SK-N-SH (cell line): Measurements from ENCODE around the gene SLC1A7. TPM values are rescaled to one million over a fixed set of nuclear protein-coding genes. Genes with fewer than 3 reads are reported as not detected.

Source experiments
- CTCF ChIA-PET: fragments of 300-600, 350-600 bp; formaldehyde crosslinking; extraction: SDS; loops from one replicate; lab custom pipeline; 2021; lab: Yijun Ruan, JAX
- POLR2A ChIA-PET: fragments of 350-600 bp; sonication (Branson Sonifier 250); formaldehyde crosslinking; extraction: SDS; loops from one replicate; lab custom pipeline; 2020; ENCODE audit warnings: antibody characterized with exemption, inconsistent platforms; lab: Yijun Ruan, JAX
- DNase-seq: peaks from one replicate; pipeline ENCODE4 v3.0.0; 2012
- H2AFZ ChIP-seq: fragments of 200-600 bp; sonication (generic); 2 replicates; pipeline ENCODE4 v1.8.1; 2016; ENCODE audit warnings: antibody characterized with exemption, mild to moderate bottlenecking, low read depth
- H3F3A ChIP-seq: fragments of 200-600 bp; sonication (generic); replicated peaks from 2 replicates; pipeline ENCODE3; 2016; ENCODE audit warnings: antibody characterized with exemption, mild to moderate bottlenecking; ENCODE audit not compliant: insufficient read depth
- H3K27ac ChIP-seq, 2 experiments: fragments of 200-500 bp in 1 of 2; fragments of 200-600 bp in 1 of 2; sonication (Bioruptor generic) in 1 of 2; sonication (generic), shearing (Covaris generic) in 1 of 2; 2 replicates each; pipeline versions ENCODE4 v1.5.1 to v1.6.1; 2014 to 2016; ENCODE audit warnings: low read depth in 2 of 2, inconsistent platforms in 1 of 2, low read length in 1 of 2, mild to moderate bottlenecking in 1 of 2, mixed read lengths in 1 of 2
- H3K27me3 ChIP-seq: fragments of 200-600 bp; sonication (generic), shearing (Covaris generic); 2 replicates; pipeline ENCODE4 v1.6.1; 2016; ENCODE audit warnings: mixed run types; ENCODE audit not compliant: insufficient read depth
- H3K36me3 ChIP-seq, 2 experiments: fragments of 200-500 bp in 1 of 2; fragments of 200-600 bp in 1 of 2; sonication (Bioruptor generic) in 1 of 2; sonication (generic) in 1 of 2; replicated peaks in 1 of 2; 2 replicates each; pipeline versions ENCODE3 to v1.5.1; 2014 to 2016; ENCODE audit warnings: low read length in 1 of 2, mild to moderate bottlenecking in 1 of 2; ENCODE audit not compliant: insufficient read depth in 2 of 2, control insufficient read depth in 1 of 2
- H3K4me1 ChIP-seq, 2 experiments: fragments of 200-500 bp in 1 of 2; fragments of 200-600 bp in 1 of 2; sonication (Bioruptor generic) in 1 of 2; sonication (generic), shearing (Covaris generic) in 1 of 2; 2 replicates each; pipeline versions ENCODE4 v1.5.1 to v1.6.1; 2014 to 2016; ENCODE audit warnings: low read depth in 1 of 2, low read length in 1 of 2, mixed run types in 1 of 2; ENCODE audit not compliant: insufficient read depth in 2 of 2, control insufficient read depth in 1 of 2
- H3K4me2 ChIP-seq: fragments of 200-600 bp; sonication (generic), shearing (Covaris generic); 2 replicates; pipeline ENCODE4 v1.6.1; 2017; ENCODE audit warnings: mixed run types
- H3K4me3 ChIP-seq, 2 experiments: fragments of 200-500 bp in 1 of 2; fragments of 200-600 bp in 1 of 2; sonication (Bioruptor generic) in 1 of 2; sonication (generic), shearing (Covaris generic) in 1 of 2; 2 replicates each; pipeline versions ENCODE4 v1.5.1 to v1.8.1; 2014 to 2016; ENCODE audit warnings: low read depth in 2 of 2, inconsistent platforms in 1 of 2, low read length in 1 of 2, mild to moderate bottlenecking in 1 of 2, mixed read lengths in 1 of 2, moderate library complexity in 1 of 2
- H3K79me2 ChIP-seq: fragments of 200-600 bp; sonication (generic); 2 replicates; pipeline ENCODE4 v1.8.1; 2017; ENCODE audit warnings: mild to moderate bottlenecking; ENCODE audit not compliant: insufficient read depth
- H3K9ac ChIP-seq: fragments of 200-600 bp; sonication (generic); 2 replicates; pipeline ENCODE4 v1.6.1; 2017; ENCODE audit warnings: mixed run types
- H3K9me2 ChIP-seq: fragments of 200-600 bp; sonication (generic); 2 replicates; pipeline ENCODE4 v1.6.1; 2017; ENCODE audit warnings: mixed run types
- H3K9me3 ChIP-seq: fragments of 200-600 bp; sonication (generic); 2 replicates; pipeline ENCODE4 v1.6.1; 2017; ENCODE audit warnings: mixed run types, mild to moderate bottlenecking, moderate library complexity
- H4K20me1 ChIP-seq: fragments of 200-600 bp; sonication (generic); 2 replicates; pipeline ENCODE4 v1.6.1; 2017; ENCODE audit warnings: mild to moderate bottlenecking, mixed run types; ENCODE audit not compliant: insufficient read depth
- ELF1 ChIP-seq: IDR thresholded peaks from 2 replicates; pipeline ENCODE4 v1.4.0; 2012
- EZH2phosphoT487 ChIP-seq: fragments of 200-600 bp; sonication (generic); IDR thresholded peaks from 2 replicates; pipeline ENCODE4 v1.6.1; 2017; ENCODE audit warnings: low read depth, mixed run types, mild to moderate bottlenecking, antibody characterized with exemption, moderate library complexity, borderline replicate concordance
- FOXJ3 ChIP-seq: sonication (generic); formaldehyde crosslinking; IDR thresholded peaks from 2 replicates; pipeline ENCODE4 v1.5.1; 2020; ENCODE audit warnings: mild to moderate bottlenecking, missing genetic modification reagents
- FOXM1 ChIP-seq: IDR thresholded peaks from 2 replicates; pipeline ENCODE4 v1.4.0; 2012; ENCODE audit warnings: low read depth, mild to moderate bottlenecking
- GATA2 ChIP-seq: sonication (generic); formaldehyde crosslinking; IDR thresholded peaks from 2 replicates; pipeline ENCODE4 v1.5.0; 2020; ENCODE audit warnings: mild to moderate bottlenecking, missing genetic modification reagents
- JUND ChIP-seq: IDR thresholded peaks from 2 replicates; pipeline ENCODE4 v1.4.0; 2012
- MEF2A ChIP-seq: IDR thresholded peaks from 2 replicates; pipeline ENCODE4 v1.4.0; 2012; ENCODE audit warnings: low read depth, borderline replicate concordance
- MXI1 ChIP-seq: IDR thresholded peaks from 2 replicates; pipeline ENCODE4 v1.6.1; 2012; ENCODE audit warnings: mild to moderate bottlenecking, low read depth, low read length, improper control_type of control experiment
- NFIC ChIP-seq: IDR thresholded peaks from 2 replicates; pipeline ENCODE4 v1.4.0; 2012; ENCODE audit warnings: borderline replicate concordance
- POLR2AphosphoS5 ChIP-seq: IDR thresholded peaks from 2 replicates; pipeline ENCODE4 v1.6.1; 2012; ENCODE audit warnings: low read depth, low read length
- RAD21 ChIP-seq: IDR thresholded peaks from 2 replicates; pipeline ENCODE4 v1.6.1; 2012; ENCODE audit warnings: mild to moderate bottlenecking, low read length
- RFX5 ChIP-seq: IDR thresholded peaks from 2 replicates; pipeline ENCODE4 v1.6.1; 2012; ENCODE audit warnings: mild to moderate bottlenecking, improper control_type of control experiment, low read length
- SIN3A ChIP-seq: IDR thresholded peaks from 2 replicates; pipeline ENCODE4 v1.6.1; 2012; ENCODE audit warnings: low read depth, mild to moderate bottlenecking, low read length, moderate library complexity, borderline replicate concordance
- SMC3 ChIP-seq: IDR thresholded peaks from 2 replicates; pipeline ENCODE4 v1.6.1; 2012; ENCODE audit warnings: low read depth, low read length, improper control_type of control experiment
- TAF1 ChIP-seq: IDR thresholded peaks from 2 replicates; pipeline ENCODE4 v1.6.1; 2012; ENCODE audit warnings: low read depth, mild to moderate bottlenecking, low read length, moderate library complexity, borderline replicate concordance
- TCF12 ChIP-seq: IDR thresholded peaks from 2 replicates; pipeline ENCODE4 v1.4.0; 2012
- TEAD4 ChIP-seq: IDR thresholded peaks from 2 replicates; pipeline ENCODE4 v1.4.0; 2012; ENCODE audit warnings: mild to moderate bottlenecking, borderline replicate concordance; ENCODE audit not compliant: insufficient read depth
- YY1 ChIP-seq: IDR thresholded peaks from 2 replicates; pipeline ENCODE4 v1.4.0; 2012; ENCODE audit warnings: low read depth, mild to moderate bottlenecking
- WGBS: methylation state at CpG from one replicate; pipeline ENCODE4 v1.1.6; 2017; ENCODE audit warnings: low lambda C conversion rate; 5-methylcytosine and 5-hydroxymethylcytosine counted together
- polyA plus RNA-seq, 3 experiments: library from polyadenylated mRNA; depleted of rRNA; stranded (reverse); fragments of >200 nt; gene quantifications; 2 replicates each; pipeline ENCODE4 v1.2.3, GENCODE V29; 2012
- TF ChIP-seq, protein P1 (sequence below): IDR thresholded peaks from 2 replicates; pipeline ENCODE4 v1.6.1; 2012; ENCODE audit warnings: mild to moderate bottlenecking, low read depth, low read length, moderate library complexity
- TF ChIP-seq, protein P2 (sequence below): fragments of 150-350 bp; IDR thresholded peaks from 2 replicates; pipeline ENCODE4 v1.6.1; 2016; ENCODE audit warnings: mild to moderate bottlenecking, low read depth, low read length
- TF ChIP-seq, protein P3 (sequence below): IDR thresholded peaks from 2 replicates; pipeline ENCODE4; 2012

SLC1A7 gene
- polyA plus RNA-seq, 1 of the 3 experiments (the other 2 are of a cell fraction) = not detected

DNA sequence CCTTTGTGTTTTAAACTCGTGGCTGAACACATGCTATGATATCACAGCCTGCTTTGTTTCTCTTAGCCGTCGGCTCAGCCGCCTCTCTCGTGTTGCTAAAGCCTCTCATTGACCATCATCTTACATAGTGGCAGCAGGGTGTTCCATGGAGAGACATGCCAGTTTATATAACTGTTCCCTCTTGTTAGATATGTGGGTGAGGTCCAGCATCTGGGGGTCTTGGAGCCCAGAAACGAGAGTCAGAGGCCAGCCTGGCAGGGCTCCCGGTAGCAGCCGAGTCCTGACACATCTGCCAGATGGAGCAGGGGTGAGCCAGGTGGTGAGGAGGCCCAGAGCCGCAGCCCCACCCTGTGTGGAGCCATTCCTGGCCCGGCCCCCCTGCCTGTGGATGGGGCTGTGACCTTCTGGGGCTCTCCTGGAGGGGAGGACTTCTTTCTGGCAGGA lies 68.5 kb downstream of the SLC1A7 start:
- no peaks in the 10 kb centered on the region for H3K27me3 ChIP-seq
- H3K9ac ChIP-seq = no peak overlapping the region
- H3K4me2 ChIP-seq = no peak overlapping the region
- no peak overlapping the region for H3K4me3 ChIP-seq
- ChIA-PET POLR2A (no interaction called here), CTCF (no interaction called here)
- no peaks in the 10 kb centered on the region for H3K79me2 ChIP-seq
- DNase-seq = peak; percentile 28
- H3K36me3 ChIP-seq = no peaks in the 10 kb centered on the region
- no peak overlapping the region for H3K27ac ChIP-seq
- H3F3A ChIP-seq = no peaks in the 10 kb centered on the region
- WGBS = 75% methylated on average over 8 of the region's 10 CpGs
- no peaks in the 10 kb centered on the region for H3K4me1 ChIP-seq
- no peaks in the 10 kb centered on the region for H3K9me3 ChIP-seq
- H3K9me2 ChIP-seq = no peaks in the 10 kb centered on the region
- TF ChIP-seq, protein P1, sequence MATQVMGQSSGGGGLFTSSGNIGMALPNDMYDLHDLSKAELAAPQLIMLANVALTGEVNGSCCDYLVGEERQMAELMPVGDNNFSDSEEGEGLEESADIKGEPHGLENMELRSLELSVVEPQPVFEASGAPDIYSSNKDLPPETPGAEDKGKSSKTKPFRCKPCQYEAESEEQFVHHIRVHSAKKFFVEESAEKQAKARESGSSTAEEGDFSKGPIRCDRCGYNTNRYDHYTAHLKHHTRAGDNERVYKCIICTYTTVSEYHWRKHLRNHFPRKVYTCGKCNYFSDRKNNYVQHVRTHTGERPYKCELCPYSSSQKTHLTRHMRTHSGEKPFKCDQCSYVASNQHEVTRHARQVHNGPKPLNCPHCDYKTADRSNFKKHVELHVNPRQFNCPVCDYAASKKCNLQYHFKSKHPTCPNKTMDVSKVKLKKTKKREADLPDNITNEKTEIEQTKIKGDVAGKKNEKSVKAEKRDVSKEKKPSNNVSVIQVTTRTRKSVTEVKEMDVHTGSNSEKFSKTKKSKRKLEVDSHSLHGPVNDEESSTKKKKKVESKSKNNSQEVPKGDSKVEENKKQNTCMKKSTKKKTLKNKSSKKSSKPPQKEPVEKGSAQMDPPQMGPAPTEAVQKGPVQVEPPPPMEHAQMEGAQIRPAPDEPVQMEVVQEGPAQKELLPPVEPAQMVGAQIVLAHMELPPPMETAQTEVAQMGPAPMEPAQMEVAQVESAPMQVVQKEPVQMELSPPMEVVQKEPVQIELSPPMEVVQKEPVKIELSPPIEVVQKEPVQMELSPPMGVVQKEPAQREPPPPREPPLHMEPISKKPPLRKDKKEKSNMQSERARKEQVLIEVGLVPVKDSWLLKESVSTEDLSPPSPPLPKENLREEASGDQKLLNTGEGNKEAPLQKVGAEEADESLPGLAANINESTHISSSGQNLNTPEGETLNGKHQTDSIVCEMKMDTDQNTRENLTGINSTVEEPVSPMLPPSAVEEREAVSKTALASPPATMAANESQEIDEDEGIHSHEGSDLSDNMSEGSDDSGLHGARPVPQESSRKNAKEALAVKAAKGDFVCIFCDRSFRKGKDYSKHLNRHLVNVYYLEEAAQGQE = no peak
- TF ChIP-seq FOXJ3 (CRISPR knock-in tag) (no peak), RAD21 (no peak), TCF12 (no peak), SIN3A (no peak), GATA2 (CRISPR knock-in tag) (no peak), TEAD4 (no peak), MEF2A (no peak)
- H2AFZ ChIP-seq = no peak overlapping the region
- H4K20me1 ChIP-seq = no peaks in the 10 kb centered on the region

DNA sequence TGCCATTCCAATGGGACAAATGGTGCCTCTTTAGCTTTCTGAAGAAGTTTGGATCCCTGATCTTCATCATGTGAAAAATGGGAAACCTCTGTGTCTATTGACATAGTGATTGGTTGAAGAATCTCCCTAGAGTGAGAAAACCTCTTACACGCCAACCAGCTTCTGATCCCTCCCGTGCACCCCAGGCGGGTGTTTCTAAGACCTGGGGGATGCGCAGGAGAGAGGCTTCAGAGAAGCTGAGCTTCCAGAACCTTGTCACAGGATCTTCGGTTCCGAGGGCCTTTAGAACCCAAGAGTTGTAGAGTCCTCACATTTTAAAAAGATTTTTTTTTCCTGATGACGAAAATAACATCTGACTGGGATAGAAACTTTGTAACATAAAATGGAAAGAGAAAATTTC lies 69.2 kb downstream of the SLC1A7 start:
- no peak overlapping the region for H3K4me2 ChIP-seq
- no peaks in the 10 kb centered on the region for H3K27me3 ChIP-seq
- H3K4me3 ChIP-seq = no peak overlapping the region
- WGBS = 90% methylated on average over 7 of the region's 7 CpGs
- H3K79me2 ChIP-seq = no peaks in the 10 kb centered on the region
- CTCF ChIA-PET = no interaction called here
- H3K4me1 ChIP-seq = peaks cover 0 to 5% of the 10 kb centered on the region in 2 experiments; a peak in 1 of 4 replicates
- H3K27ac ChIP-seq = no peak overlapping the region
- POLR2A ChIA-PET = no interaction called here
- no peaks in the 10 kb centered on the region for H3K36me3 ChIP-seq
- no peak overlapping the region for H2AFZ ChIP-seq
- H3K9me3 ChIP-seq = no peaks in the 10 kb centered on the region
- no peaks in the 10 kb centered on the region for H3K9me2 ChIP-seq
- no peaks in the 10 kb centered on the region for H4K20me1 ChIP-seq
- no peaks in the 10 kb centered on the region for H3F3A ChIP-seq
- no peak for DNase-seq
- no peak overlapping the region for H3K9ac ChIP-seq
- TF ChIP-seq, protein P2, sequence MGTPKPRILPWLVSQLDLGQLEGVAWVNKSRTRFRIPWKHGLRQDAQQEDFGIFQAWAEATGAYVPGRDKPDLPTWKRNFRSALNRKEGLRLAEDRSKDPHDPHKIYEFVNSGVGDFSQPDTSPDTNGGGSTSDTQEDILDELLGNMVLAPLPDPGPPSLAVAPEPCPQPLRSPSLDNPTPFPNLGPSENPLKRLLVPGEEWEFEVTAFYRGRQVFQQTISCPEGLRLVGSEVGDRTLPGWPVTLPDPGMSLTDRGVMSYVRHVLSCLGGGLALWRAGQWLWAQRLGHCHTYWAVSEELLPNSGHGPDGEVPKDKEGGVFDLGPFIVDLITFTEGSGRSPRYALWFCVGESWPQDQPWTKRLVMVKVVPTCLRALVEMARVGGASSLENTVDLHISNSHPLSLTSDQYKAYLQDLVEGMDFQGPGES = no peak
- TF ChIP-seq, protein P3, sequence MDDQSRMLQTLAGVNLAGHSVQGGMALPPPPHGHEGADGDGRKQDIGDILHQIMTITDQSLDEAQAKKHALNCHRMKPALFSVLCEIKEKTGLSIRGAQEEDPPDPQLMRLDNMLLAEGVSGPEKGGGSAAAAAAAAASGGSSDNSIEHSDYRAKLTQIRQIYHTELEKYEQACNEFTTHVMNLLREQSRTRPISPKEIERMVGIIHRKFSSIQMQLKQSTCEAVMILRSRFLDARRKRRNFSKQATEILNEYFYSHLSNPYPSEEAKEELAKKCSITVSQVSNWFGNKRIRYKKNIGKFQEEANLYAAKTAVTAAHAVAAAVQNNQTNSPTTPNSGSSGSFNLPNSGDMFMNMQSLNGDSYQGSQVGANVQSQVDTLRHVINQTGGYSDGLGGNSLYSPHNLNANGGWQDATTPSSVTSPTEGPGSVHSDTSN = no peak
- TF ChIP-seq TAF1 (no peak), FOXM1 (no peak), ELF1 (no peak), JUND (no peak), EZH2phosphoT487 (no peak), SMC3 (no peak), POLR2AphosphoS5 (no peak), RFX5 (no peak), MXI1 (no peak), YY1 (no peak), FOXJ3 (CRISPR knock-in tag) (no peak), NFIC (no peak)
- TF ChIP-seq, protein P1 = no peak
